Upper lobe of left lung (tissue), 6 donors: ENCODE measurements around the gene ZCWPW1. TPM values are rescaled to one million over a fixed set of nuclear protein-coding genes. Genes with fewer than 3 reads are reported as not detected.

Experiments used
- total RNA-seq, 6 donors: library from RNA; depleted of rRNA in 4 of 6; stranded (reverse); fragments of >200 nt in 4 of 6; gene quantifications; one replicate each; pipeline versions ENCODE4 v1.1.0 to v1.2.1, GENCODE V29; 2016 to 2021
- donor health status: DM: no; HTN: no; CAD: no; lungs with moderate emphysema.
- donor health status: DM: no; HTN: yes; CAD: no; lungs with severe emphysema.

ZCWPW1 gene
- total RNA-seq, 6 donors from 2014 or later, result 3.8 to 6.3 (median 5.2) TPM

Other genes starting within 250 kb of the ZCWPW1 start
- 1 to 10 TPM in 5 of 6 donors, under 1 TPM in 1; 0.63 to 6.3 (median 1.7) TPM for gene PVRIG, start 208.8 kb downstream of the ZCWPW1 start, total RNA-seq
- gene SPDYE3, start 121.0 kb downstream of the ZCWPW1 start, total RNA-seq, result not detected
- 100 to 1,000 TPM in 1 of 6 donors, 10 to 100 TPM in 5; 18.4 to 259 (median 39.9) TPM for gene PILRB, start 70.6 kb downstream of the ZCWPW1 start, total RNA-seq
- gene PILRA, start 55.2 kb downstream of the ZCWPW1 start, total RNA-seq, result 10 to 100 TPM; 15.2 to 52.4 (median 24.2) TPM
- gene MEPCE, start 1.1 kb upstream of the ZCWPW1 start, total RNA-seq, result 10 to 100 TPM; 19.3 to 45.4 (median 37.9) TPM
- 10 to 100 TPM; 24.3 to 56.8 (median 30.0) TPM for gene PPP1R35, start 7.8 kb upstream of the ZCWPW1 start, total RNA-seq
- gene SPACDR, start 35.6 kb upstream of the ZCWPW1 start, total RNA-seq, result 1 to 10 TPM in 2 of 6 donors, under 1 TPM in 2, not detected in 2; 0.59 to 2.1 (median 1.3) TPM
- 10 to 100 TPM; 25.7 to 91.2 (median 69.0) TPM for gene TSC22D4, start 50.5 kb upstream of the ZCWPW1 start, total RNA-seq
- 1 to 10 TPM in 2 of 6 donors, under 1 TPM in 3, not detected in 1; 0.15 to 1.4 (median 0.89) TPM for gene NYAP1, start 55.2 kb upstream of the ZCWPW1 start, total RNA-seq
- gene AGFG2, start 110.5 kb upstream of the ZCWPW1 start, total RNA-seq, result 10 to 100 TPM; 14.3 to 33.1 (median 20.4) TPM
- gene SAP25, start 145.2 kb upstream of the ZCWPW1 start, total RNA-seq, result 10 to 100 TPM in 3 of 6 donors, 1 to 10 TPM in 3; 1.2 to 18.9 (median 12.7) TPM
- gene LRCH4, start 157.4 kb upstream of the ZCWPW1 start, total RNA-seq, result 100 to 1,000 TPM in 5 of 6 donors, 10 to 100 TPM in 1; 88.5 to 493 (median 121) TPM
- 1 to 10 TPM in 1 of 6 donors, under 1 TPM in 2, not detected in 3; 0.63 to 4.2 (median 0.77) TPM for gene FBXO24, start 157.6 kb upstream of the ZCWPW1 start, total RNA-seq
- 100 to 1,000 TPM in 2 of 6 donors, 10 to 100 TPM in 4; 15.2 to 115 (median 47.3) TPM for gene PCOLCE, start 173.7 kb upstream of the ZCWPW1 start, total RNA-seq
- 10 to 100 TPM in 5 of 6 donors, 1 to 10 TPM in 1; 9.9 to 25.8 (median 16.0) TPM for gene MOSPD3, start 183.8 kb upstream of the ZCWPW1 start, total RNA-seq
- 1 to 10 TPM in 1 of 6 donors, under 1 TPM in 4, not detected in 1; 0.20 to 2.1 (median 0.89) TPM for gene TFR2, start 212.8 kb upstream of the ZCWPW1 start, total RNA-seq
- not detected for gene ACTL6B, start 227.7 kb upstream of the ZCWPW1 start, total RNA-seq
- gene GNB2, start 245.0 kb upstream of the ZCWPW1 start, total RNA-seq, result 100 to 1,000 TPM; 153 to 291 (median 278) TPM